Karpas-422 (cell line): ENCODE results near the gene ZNF148. TPM values are rescaled to one million over a fixed set of nuclear protein-coding genes. Genes with fewer than 3 reads are reported as not detected.

ENCODE experiments used
- DNase-seq: peaks from one replicate; pipeline ENCODE4 v3.0.0-alpha.2; 2015
- H2AFZ ChIP-seq: fragments of 200-600 bp; sonication (generic); 2 replicates; pipeline ENCODE4 v1.6.1; 2014; ENCODE audit warnings: antibody characterized with exemption, low read length, mixed read lengths
- H3K27ac ChIP-seq: fragments of 200-600 bp; sonication (generic); 2 replicates; pipeline ENCODE4 v1.5.1; 2014; ENCODE audit warnings: mild to moderate bottlenecking, low read length, moderate library complexity
- H3K27me3 ChIP-seq: fragments of 200-600 bp; sonication (generic); 2 replicates; pipeline ENCODE4 v1.6.1; 2014; ENCODE audit warnings: low read length, mixed read lengths
- H3K36me3 ChIP-seq: fragments of 200-600 bp; sonication (generic); 2 replicates; pipeline ENCODE4 v1.6.1; 2014; ENCODE audit warnings: low read length, mixed read lengths; ENCODE audit not compliant: insufficient read depth
- H3K4me1 ChIP-seq: fragments of 200-600 bp; sonication (generic); 2 replicates; pipeline ENCODE4 v1.6.1; 2014; ENCODE audit warnings: mild to moderate bottlenecking, low read length, mixed read lengths
- H3K4me2 ChIP-seq: fragments of 200-600 bp; sonication (generic); 2 replicates; pipeline ENCODE4 v1.6.1; 2014; ENCODE audit warnings: low read length, low read depth, mild to moderate bottlenecking; ENCODE audit not compliant: poor library complexity, severe bottlenecking
- H3K4me3 ChIP-seq: fragments of 200-600 bp; sonication (generic); 2 replicates; pipeline ENCODE4 v1.5.1; 2014; ENCODE audit warnings: mild to moderate bottlenecking, antibody characterized with exemption, low read length, mixed read lengths
- H3K79me2 ChIP-seq: fragments of 200-600 bp; sonication (generic); 2 replicates; pipeline ENCODE4 v1.6.1; 2014; ENCODE audit warnings: mild to moderate bottlenecking, low read length, mixed read lengths
- H3K9ac ChIP-seq: fragments of 200-600 bp; sonication (generic); 2 replicates; pipeline ENCODE4 v1.6.0; 2014; ENCODE audit warnings: low read length
- H3K9me2 ChIP-seq: fragments of 200-600 bp; sonication (generic), shearing (Covaris generic); replicated peaks from 2 replicates; pipeline ENCODE4 v1.6.0; 2014; ENCODE audit warnings: mild to moderate bottlenecking, low read length, moderate library complexity; ENCODE audit not compliant: insufficient read depth
- H3K9me3 ChIP-seq: fragments of 300-700, 200-600 bp; sonication (generic); 2 replicates; pipeline ENCODE4 v1.6.1; 2014; ENCODE audit warnings: low read length, mixed read lengths
- H4K20me1 ChIP-seq: fragments of 200-600 bp; sonication (generic); 2 replicates; pipeline ENCODE4 v1.6.1; 2014; ENCODE audit warnings: mild to moderate bottlenecking, antibody characterized with exemption, low read length, low read depth; ENCODE audit not compliant: insufficient read depth
- total RNA-seq: library from RNA; depleted of rRNA; stranded (reverse); fragments of >200 nt; shearing (Covaris generic); gene quantifications from 2 replicates; pipeline ENCODE4 v1.2.3, GENCODE V29; 2014; ENCODE audit warnings: low replicate concordance

The ZNF148 gene
- total RNA-seq, 1 experiment from 2014 or later: 53.8 TPM

- H2AFZ ChIP-seq: no peak overlapping the region
These were observed 136.4 kb downstream of the ZNF148 start for GRCh38 chr3:125238759-125239158.

GRCh38 chr3:125236331-125236903, 138.7 kb downstream of the ZNF148 start:
- Histone ChIP-seq H3K4me2 (no peak overlapping the region), H3K79me2 (peaks cover 20% of the 10 kb centered on the region; the same call in 1 of the 2 replicates), H3K9me2 (no peaks in the 10 kb centered on the region), H3K4me3 (no peak overlapping the region), H3K36me3 (peaks cover 22% of the 10 kb centered on the region), H4K20me1 (no peaks in the 10 kb centered on the region), H3K9me3 (no peaks in the 10 kb centered on the region), H3K9ac (no peak overlapping the region), H2AFZ (no peak overlapping the region), H3K27ac (no peak overlapping the region), H3K4me1 (no peaks in the 10 kb centered on the region), H3K27me3 (no peaks in the 10 kb centered on the region)
- DNase-seq: no peak

More at GRCh38 chr3:125238759-125239158, 136.4 kb downstream of the ZNF148 start:
- no peaks in the 10 kb centered on the region for H3K9me3 ChIP-seq
- H3K4me2 ChIP-seq: no peak overlapping the region
- no peak for DNase-seq
- no peak overlapping the region for H3K27ac ChIP-seq
- no peaks in the 10 kb centered on the region for H3K4me1 ChIP-seq
- no peak overlapping the region for H3K9ac ChIP-seq
- no peak overlapping the region for H3K4me3 ChIP-seq
- H3K79me2 ChIP-seq: peaks cover 20% of the 10 kb centered on the region; the same call in 1 of the 2 replicates
- H3K36me3 ChIP-seq: peaks cover 6% of the 10 kb centered on the region; the same call in 1 of the 2 replicates
- no peaks in the 10 kb centered on the region for H3K9me2 ChIP-seq
- H4K20me1 ChIP-seq: no peaks in the 10 kb centered on the region
- no peaks in the 10 kb centered on the region for H3K27me3 ChIP-seq

GRCh38 chr3:125234831-125235230, 140.3 kb downstream of the ZNF148 start:
- Histone ChIP-seq H3K36me3 (peaks cover 22% of the 10 kb centered on the region), H2AFZ (no peak overlapping the region), H3K4me1 (no peaks in the 10 kb centered on the region)

GRCh38 chr3:125232401-125232800, 142.7 kb downstream of the ZNF148 start:
- H3K36me3 ChIP-seq: peaks cover 22% of the 10 kb centered on the region
- no peaks in the 10 kb centered on the region for H3K27me3 ChIP-seq
- peaks cover 12% of the 10 kb centered on the region; the same call in 1 of the 2 replicates for H3K79me2 ChIP-seq
- no peaks in the 10 kb centered on the region for H3K9me3 ChIP-seq
- no peak overlapping the region for H2AFZ ChIP-seq
- no peak for DNase-seq
- no peak overlapping the region for H3K4me2 ChIP-seq
- H3K9me2 ChIP-seq: no peaks in the 10 kb centered on the region
- H3K4me3 ChIP-seq: no peak overlapping the region
- H3K4me1 ChIP-seq: no peaks in the 10 kb centered on the region
- H4K20me1 ChIP-seq: no peaks in the 10 kb centered on the region
- H3K27ac ChIP-seq: no peak overlapping the region
- H3K9ac ChIP-seq: no peak overlapping the region

More at GRCh38 chr3:125234831-125235230, 140.3 kb downstream of the ZNF148 start:
- no peak overlapping the region for H3K9ac ChIP-seq
- H3K9me2 ChIP-seq: no peaks in the 10 kb centered on the region
- H3K27ac ChIP-seq: no peak overlapping the region
- no peaks in the 10 kb centered on the region for H3K27me3 ChIP-seq
- H3K79me2 ChIP-seq: peaks cover 25% of the 10 kb centered on the region; the same call in 1 of the 2 replicates
- no peak overlapping the region for H3K4me3 ChIP-seq
- DNase-seq: no peak
- no peaks in the 10 kb centered on the region for H3K9me3 ChIP-seq
- no peaks in the 10 kb centered on the region for H4K20me1 ChIP-seq
- H3K4me2 ChIP-seq: no peak overlapping the region

GRCh38 chr3:125231895-125232294, 143.2 kb downstream of the ZNF148 start:
- Histone ChIP-seq H3K9me2 (no peaks in the 10 kb centered on the region), H3K9me3 (no peaks in the 10 kb centered on the region), H4K20me1 (no peaks in the 10 kb centered on the region), H3K4me1 (no peaks in the 10 kb centered on the region), H3K27ac (no peak overlapping the region), H2AFZ (no peak overlapping the region), H3K9ac (no peak overlapping the region), H3K4me2 (no peak overlapping the region), H3K36me3 (peaks cover 22% of the 10 kb centered on the region), H3K79me2 (peaks cover 11% of the 10 kb centered on the region; the same call in 1 of the 2 replicates), H3K4me3 (no peak overlapping the region), H3K27me3 (no peaks in the 10 kb centered on the region)
- DNase-seq: no peak

GRCh38 chr3:125229707-125230106, 145.4 kb downstream of the ZNF148 start:
- Histone ChIP-seq H3K27me3 (no peaks in the 10 kb centered on the region), H3K36me3 (peaks cover 21% of the 10 kb centered on the region), H3K4me3 (no peak overlapping the region), H3K9me2 (no peaks in the 10 kb centered on the region), H2AFZ (no peak overlapping the region), H3K4me2 (no peak overlapping the region), H4K20me1 (no peaks in the 10 kb centered on the region), H3K9me3 (no peaks in the 10 kb centered on the region), H3K4me1 (no peaks in the 10 kb centered on the region), H3K9ac (no peak overlapping the region), H3K79me2 (0 out of 2 replicates have a peak, but pooled peaks cover 5% of the 10 kb centered on the region), H3K27ac (no peak overlapping the region)
- no peak for DNase-seq

- Histone ChIP-seq H3K9me2 (no peaks in the 10 kb centered on the region), H3K4me1 (no peaks in the 10 kb centered on the region), H3K79me2 (0 out of 2 replicates have a peak, but pooled peaks cover 5% of the 10 kb centered on the region), H4K20me1 (no peaks in the 10 kb centered on the region), H3K36me3 (peaks cover 21% of the 10 kb centered on the region), H3K4me2 (no peak overlapping the region), H3K9ac (no peak overlapping the region), H3K9me3 (no peaks in the 10 kb centered on the region), H3K27ac (no peak overlapping the region), H2AFZ (no peak overlapping the region), H3K4me3 (no peak overlapping the region), H3K27me3 (no peaks in the 10 kb centered on the region)
- no peak for DNase-seq
These were observed 146.0 kb downstream of the ZNF148 start for GRCh38 chr3:125229168-125229567.

GRCh38 chr3:125221831-125222230, 153.3 kb downstream of the ZNF148 start:
- Histone ChIP-seq H2AFZ (no peak overlapping the region), H3K4me1 (no peaks in the 10 kb centered on the region), H3K79me2 (no peaks in the 10 kb centered on the region), H3K4me2 (no peak overlapping the region), H3K9me3 (no peaks in the 10 kb centered on the region), H3K27ac (no peak overlapping the region), H3K27me3 (no peaks in the 10 kb centered on the region), H3K4me3 (no peak overlapping the region), H3K36me3 (peaks cover 4% of the 10 kb centered on the region; the same call in 1 of the 2 replicates), H3K9ac (no peak overlapping the region), H3K9me2 (no peaks in the 10 kb centered on the region), H4K20me1 (no peaks in the 10 kb centered on the region)
- no peak for DNase-seq
